ENCODE data around the gene AHCYL2.
A peak's percentile ranks its signal among the peaks of the same experiment; 100 is the strongest.
"Not testable (repeated sequence)": the region's sequence is repeated elsewhere in the genome, so short reads cannot be mapped to it uniquely, and the experiment has no call there.

The AHCYL2 gene

GRCh38 chr7:129354428-129355157, 129.8 kb downstream of the AHCYL2 start:
- no peak for DNase-seq

DNA sequence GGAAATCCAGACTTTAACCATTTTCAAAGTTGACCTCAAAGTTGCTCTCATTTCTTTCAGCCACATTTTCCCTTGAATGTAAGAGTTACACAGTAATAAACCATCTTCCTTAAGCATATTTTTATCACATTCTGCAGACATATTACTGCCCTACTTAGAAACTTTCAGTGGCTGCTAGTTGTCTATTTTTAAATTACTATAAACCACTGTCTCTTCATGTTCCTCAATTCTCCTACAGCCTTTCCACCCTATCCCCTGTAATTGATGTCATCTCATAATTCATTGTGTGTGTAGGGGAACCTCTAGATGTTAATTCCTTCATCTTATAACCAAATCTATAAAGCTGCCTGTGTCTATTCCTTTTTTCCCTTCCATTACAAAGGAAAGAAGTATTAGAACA, 131.3 kb downstream of the AHCYL2 start:
- DNase-seq, result no peak

GRCh38 chr7:129359176-129359575, 134.3 kb downstream of the AHCYL2 start:
- no peak for DNase-seq

GRCh38 chr7:129359638-129360037, 134.8 kb downstream of the AHCYL2 start:
- no peak for DNase-seq

- DNase-seq, result no peak
Observed at GRCh38 chr7:129361771-129362170, 136.9 kb downstream of the AHCYL2 start.

GRCh38 chr7:129362496-129362895, 137.7 kb downstream of the AHCYL2 start:
- DNase-seq, result no peak

GRCh38 chr7:129367349-129367699, 142.5 kb downstream of the AHCYL2 start:
- no peak for DNase-seq

DNA sequence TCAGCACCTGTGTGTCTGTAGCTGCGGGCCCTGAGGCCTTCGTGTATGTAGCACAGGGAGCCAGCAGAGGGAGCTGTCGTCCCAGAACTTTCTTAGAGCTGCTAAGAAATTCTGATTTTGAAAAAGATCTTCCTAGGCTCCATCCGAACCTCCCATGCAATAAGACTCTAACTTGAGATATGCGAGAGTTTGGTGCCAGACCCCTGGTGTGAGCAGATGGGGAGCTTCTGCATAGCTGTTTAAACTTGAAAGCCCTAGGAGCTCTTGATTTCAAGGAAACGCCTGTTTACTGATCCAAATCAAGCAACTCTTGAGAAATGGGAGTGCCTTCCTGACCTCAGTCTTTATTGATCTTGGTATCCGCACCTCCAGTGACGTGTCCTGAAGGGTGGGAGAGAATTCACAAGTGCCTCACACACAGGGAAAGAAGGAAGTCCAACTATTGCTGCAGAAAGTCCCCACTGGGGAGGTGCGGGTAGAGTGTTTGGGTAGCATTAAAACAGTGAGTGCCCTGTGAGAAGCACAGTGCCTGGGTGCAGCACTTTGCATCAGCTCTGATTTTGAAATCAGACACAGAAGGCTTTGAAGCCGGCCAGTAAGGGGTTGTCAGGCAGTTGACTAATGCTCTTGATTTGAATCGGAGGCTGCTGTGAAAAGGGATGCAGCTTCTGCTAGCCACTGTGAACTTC, 143.0 kb downstream of the AHCYL2 start:
- DNase-seq, result peak; percentile 58

DNA sequence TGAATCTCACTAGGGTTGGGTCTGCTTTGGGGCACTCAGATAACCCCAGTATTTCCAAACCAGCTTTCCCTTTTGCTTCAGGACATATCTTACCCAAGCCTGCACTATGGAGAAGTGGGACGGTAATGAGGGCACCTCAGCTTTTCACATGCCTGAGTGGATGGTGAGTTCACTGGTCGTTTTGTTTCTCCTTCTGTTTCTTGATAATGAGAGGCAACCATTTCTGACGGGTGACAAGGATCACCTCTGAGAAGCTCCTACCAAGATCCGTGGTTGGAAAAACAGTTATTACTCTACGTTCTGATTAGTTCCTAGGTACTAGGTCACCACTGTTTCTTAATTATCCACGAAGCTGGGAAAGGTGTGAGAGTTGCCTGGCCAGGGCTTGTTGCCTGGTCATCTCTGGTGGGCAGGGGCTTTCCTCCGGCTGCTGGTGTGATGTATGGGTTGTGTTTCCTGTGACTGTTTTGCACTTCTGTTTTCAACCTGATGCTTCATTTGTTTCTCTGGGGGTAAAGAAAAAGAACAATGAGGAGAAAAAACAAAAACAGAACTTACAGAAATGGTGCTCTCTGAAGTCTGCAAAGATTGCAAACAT, 143.7 kb downstream of the AHCYL2 start:
- DNase-seq, result peak; percentile 7

- DNase-seq, result not testable (repeated sequence)
Observed at GRCh38 chr7:129369447-129369846, 144.6 kb downstream of the AHCYL2 start.

DNA sequence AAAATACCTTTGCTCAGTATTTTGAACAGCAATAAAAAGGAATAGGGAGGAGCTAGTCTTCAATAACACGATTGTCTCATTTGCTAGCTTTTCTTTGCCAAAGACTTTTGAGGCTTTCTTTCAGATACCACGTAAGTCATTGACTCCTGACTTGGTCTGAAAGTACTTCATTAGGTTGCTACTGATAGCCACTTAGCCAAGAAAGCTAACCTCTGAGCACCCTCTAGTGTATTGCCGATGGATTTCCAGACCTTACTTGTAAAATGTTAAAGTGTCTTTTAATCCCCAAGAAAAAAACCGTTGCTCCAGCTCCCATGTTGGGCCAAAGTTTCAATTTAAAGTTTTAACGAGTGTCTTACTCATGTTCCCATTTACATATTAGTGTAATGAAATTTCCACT, 146.0 kb downstream of the AHCYL2 start:
- no peak for DNase-seq

- no peak for DNase-seq
Observed at GRCh38 chr7:129371487-129371886, 146.7 kb downstream of the AHCYL2 start.

DNA sequence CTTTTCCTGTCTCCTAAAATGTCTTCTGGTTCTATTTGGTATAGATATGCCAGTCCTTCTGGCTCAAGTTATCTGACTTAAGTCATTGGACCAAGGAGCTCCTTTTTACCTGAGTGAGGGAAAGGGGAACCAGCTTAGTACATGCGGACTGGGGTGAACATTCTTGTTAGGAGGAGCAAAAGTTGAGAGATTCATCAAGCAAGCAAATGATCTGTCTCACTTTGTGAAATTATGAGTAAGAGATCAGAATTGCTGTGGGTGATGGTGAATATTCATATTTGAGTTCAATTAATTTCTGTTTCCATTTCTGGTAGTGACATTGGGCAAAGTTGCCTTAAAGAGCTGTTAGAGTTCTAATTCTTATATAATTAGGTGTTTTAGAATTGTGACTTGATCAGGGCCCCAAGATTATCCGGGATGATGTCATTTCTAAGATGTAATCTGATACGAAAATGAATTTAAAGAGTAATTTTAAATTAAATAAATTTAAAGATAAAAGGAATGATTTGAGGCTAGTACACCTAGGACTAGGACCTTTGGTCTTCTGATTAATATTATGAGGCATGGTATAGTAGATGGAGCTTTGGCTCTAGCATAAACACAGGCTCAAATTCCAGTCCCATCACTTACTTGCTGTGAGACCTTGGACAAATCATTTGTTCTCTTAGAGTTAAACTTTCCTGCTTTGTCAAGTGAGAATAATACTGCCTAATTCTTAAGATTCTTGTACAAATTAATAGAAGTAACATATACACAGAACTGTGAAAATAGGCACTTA, 149.0 kb downstream of the AHCYL2 start:
- no peak for DNase-seq

- no peak for DNase-seq
Observed at GRCh38 chr7:129375141-129375938, 150.5 kb downstream of the AHCYL2 start.

- peak; percentile 13 for DNase-seq
Observed at GRCh38 chr7:129376076-129376777, 151.4 kb downstream of the AHCYL2 start.

DNA sequence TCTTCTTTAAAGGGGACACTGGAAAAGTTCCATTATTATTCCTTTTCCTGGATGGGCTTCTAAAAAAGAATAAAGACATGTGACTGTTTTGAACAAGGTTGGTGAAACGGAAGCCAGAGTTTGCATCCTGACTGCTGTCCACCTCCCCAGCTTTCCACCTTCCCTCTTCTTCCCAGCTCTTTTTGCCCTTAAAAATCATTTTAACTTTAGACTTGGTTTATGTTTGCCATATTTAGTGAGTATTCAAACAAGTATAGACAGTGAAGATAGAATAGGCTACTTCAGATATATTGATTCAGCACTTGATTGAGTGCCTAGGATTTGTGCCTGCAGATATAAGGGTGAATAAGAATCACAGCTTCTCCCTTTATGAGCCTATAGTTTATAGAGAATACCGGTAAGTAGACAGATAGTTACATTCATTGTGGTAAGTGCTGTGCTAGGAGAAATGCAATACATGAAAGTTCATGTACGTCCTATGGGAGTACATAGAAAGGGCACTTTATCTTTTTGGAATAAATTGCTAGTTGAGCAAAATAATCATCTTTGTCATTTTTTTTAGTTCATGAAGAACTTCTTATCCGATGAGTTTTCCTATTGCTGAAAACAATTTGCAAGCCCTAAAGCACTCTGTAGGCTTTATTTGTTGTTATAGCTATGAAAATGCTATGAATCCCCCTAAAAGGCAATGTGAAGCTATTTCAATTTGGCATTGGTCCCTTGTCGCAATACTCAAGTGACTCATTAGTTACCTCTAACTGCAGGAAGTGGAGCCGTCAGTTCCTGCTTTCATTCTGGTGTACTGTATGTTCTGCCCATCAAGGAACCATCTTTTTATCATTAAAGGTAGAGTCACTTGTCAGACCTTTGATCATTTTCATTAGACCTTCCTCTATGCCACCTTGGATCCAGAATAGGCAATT, 152.2 kb downstream of the AHCYL2 start:
- DNase-seq, result no peak

DNA sequence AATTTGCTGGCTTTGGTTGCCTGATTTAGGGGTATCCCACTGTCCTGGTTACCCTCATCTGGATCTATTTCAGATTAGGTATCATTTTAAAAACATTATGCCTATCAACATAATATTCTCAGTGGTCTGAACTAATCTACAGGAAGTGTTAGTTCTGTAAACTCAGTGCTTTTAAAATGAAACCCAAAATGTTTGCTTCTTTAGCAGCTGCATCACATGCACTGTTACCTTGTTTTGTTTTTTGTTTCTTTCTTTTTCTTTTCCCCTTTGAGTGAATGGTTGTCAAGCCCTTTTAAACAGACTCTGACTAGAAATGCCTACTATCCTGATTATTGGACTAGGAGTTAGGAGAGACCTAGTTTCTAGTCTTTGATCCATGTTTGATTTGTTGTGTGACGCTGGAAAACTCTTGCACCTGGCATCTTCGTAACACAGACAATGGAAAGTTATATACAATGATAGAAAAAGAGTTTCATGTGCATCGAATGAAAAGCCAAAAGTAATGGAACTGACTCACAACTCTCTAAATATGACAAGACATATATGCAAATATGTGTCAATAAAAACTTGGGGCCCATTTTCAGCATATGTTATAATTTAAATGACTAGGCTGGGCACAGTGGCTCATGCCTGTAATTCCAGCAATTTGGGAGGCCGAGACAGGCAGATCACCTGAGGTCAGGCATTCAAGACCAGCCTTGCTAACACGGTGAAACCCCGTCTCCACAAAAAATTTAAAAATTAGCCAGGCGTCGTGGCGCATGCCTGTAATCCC, 157.1 kb downstream of the AHCYL2 start:
- no peak for DNase-seq

- no peak for DNase-seq
Observed at GRCh38 chr7:129383542-129384132, 158.8 kb downstream of the AHCYL2 start.

DNA sequence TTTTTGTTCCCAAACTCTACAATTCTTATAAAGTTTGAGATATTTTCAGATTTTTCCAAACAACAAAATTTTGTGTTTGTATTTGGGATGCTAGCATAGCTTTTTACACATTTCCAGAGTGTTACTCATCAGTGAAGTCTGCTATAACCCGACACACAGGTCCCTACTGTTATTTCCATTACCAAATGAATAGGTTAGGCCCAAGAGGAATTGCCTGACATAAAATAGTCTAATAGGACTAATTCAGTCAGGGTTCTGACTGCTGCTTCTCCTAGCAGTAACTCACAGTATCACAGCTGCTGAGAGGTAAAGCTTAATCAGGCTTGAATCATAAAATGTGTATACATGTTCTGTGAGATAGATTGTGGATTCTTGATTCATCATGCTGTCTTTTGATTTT, 160.3 kb downstream of the AHCYL2 start:
- DNase-seq, result no peak

- DNase-seq, result no peak
Observed at GRCh38 chr7:129385598-129385997, 160.8 kb downstream of the AHCYL2 start.

Measured in CD4-positive, alpha-beta T cell treated with Interferon gamma for 1 hour (primary cell).